ENCODE data around the gene TRMT2A.

TRMT2A gene

DNA sequence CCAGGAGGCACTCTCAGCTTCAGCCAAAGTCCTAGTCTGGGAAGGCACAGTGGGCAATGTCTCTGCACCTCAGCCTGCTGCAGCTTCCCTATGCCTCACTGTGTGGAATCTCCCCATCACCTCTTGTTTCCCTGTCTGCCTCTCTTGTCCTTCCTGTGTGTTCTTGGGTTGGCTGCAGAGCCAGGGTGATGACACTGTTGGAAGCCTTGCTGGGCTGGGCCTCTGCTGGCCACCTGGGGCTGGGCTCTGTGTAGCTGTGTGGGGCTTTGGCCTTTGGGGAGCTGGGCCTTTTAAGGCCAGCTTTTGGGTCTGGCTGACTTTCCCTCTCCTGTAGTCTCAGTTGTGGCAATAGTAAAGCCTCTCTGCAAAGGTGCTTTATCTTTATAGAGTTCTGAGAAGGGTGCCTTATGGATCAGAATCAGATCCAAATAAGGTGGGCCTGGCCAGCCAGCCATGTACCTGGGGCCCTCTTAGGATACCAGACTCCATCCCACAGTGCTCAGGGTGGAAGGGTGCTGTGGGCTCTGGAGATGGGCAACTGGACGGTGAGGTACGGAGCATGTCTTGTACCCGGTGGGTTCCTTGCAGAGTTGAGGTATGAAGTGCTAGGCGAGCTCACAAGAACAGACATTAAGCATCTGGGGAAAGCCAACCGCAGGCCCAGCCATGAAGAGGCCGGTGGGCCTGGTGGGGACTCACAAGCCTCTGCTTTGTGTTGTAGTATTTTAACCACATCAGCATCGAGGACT lies 11.4 kb downstream of the TRMT2A start:
- Histone ChIP-seq H3K4me1 (ENCODE audit: low read length) (no peaks in the 10 kb centered on the region), H3K36me3 (replicated peaks; ENCODE audit: low read depth, low read length) (peaks cover 62% of the 10 kb centered on the region), H2AFZ (ENCODE audit: low read depth, low read length) (no peak overlapping the region), H3K4me2 (ENCODE audit: low read length) (no peak overlapping the region), H3K27ac (ENCODE audit: low read length) (no peak overlapping the region), H3K9me3 (ENCODE audit: insufficient read depth, low read length) (no peaks in the 10 kb centered on the region), H3K79me2 (ENCODE audit: low read length) (no peaks in the 10 kb centered on the region), H3K4me3 (ENCODE audit: low read length) (no peak overlapping the region), H3K27me3 (ENCODE audit: low read depth, low read length) (no peaks in the 10 kb centered on the region), H4K20me1 (ENCODE audit: insufficient read depth, low read length) (peaks cover 5% of the 10 kb centered on the region; the same call in 1 of the 2 replicates), H3K9ac (ENCODE audit: low read length) (no peak overlapping the region)
- TF ChIP-seq EZH2phosphoT487 (IDR thresholded peaks at IDR 0.05; ENCODE audit: low read depth), result no peak
- no peak for TF ChIP-seq CTCF (IDR thresholded peaks at IDR 0.05; ENCODE audit: low read depth, low read length)

GRCh38 chr22:20102203-20102780 lies 14.7 kb downstream of the TRMT2A start:
- Histone ChIP-seq H3K79me2 (ENCODE audit: low read length) (no peaks in the 10 kb centered on the region), H3K27me3 (ENCODE audit: low read depth, low read length) (no peaks in the 10 kb centered on the region), H3K4me1 (ENCODE audit: low read length) (no peaks in the 10 kb centered on the region), H3K9ac (ENCODE audit: low read length) (no peak overlapping the region), H2AFZ (ENCODE audit: low read depth, low read length) (no peak overlapping the region), H3K4me3 (ENCODE audit: low read length) (no peak overlapping the region), H3K9me3 (ENCODE audit: insufficient read depth, low read length) (no peaks in the 10 kb centered on the region), H3K4me2 (ENCODE audit: low read length) (no peak overlapping the region), H4K20me1 (ENCODE audit: insufficient read depth, low read length) (peaks cover 5% of the 10 kb centered on the region; the same call in 1 of the 2 replicates), H3K27ac (ENCODE audit: low read length) (no peak overlapping the region), H3K36me3 (replicated peaks; ENCODE audit: low read depth, low read length) (peaks cover 55% of the 10 kb centered on the region)
- TF ChIP-seq EZH2phosphoT487 (IDR thresholded peaks at IDR 0.05; ENCODE audit: low read depth) (no peak), CTCF (IDR thresholded peaks at IDR 0.05; ENCODE audit: low read depth, low read length) (no peak)

DNA sequence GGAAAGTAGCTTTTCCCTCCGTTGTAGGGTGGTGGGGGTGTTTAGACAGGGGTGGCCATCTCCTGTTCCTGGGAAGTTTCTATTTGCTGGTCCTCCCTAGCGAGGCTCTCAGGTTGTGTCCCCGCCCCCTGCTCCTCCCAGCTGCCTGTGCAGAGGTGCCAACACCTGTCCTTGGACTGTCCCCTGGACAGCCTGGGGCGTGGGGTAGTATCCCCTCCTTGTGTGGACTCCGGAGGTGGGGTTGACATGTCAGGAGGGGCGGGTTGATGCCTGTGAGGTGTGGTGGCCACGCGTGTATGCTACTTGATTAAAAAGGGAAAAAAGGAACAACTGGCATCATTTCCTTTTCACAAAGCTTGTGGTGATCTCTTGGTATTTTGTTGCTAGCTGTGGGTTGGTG lies 15.4 kb downstream of the TRMT2A start:
- Histone ChIP-seq H4K20me1 (ENCODE audit: insufficient read depth, low read length) (peaks cover 5% of the 10 kb centered on the region; the same call in 1 of the 2 replicates), H3K27ac (ENCODE audit: low read length) (no peak overlapping the region), H3K9me3 (ENCODE audit: insufficient read depth, low read length) (no peaks in the 10 kb centered on the region), H3K4me2 (ENCODE audit: low read length) (no peak overlapping the region), H3K9ac (ENCODE audit: low read length) (no peak overlapping the region), H3K79me2 (ENCODE audit: low read length) (no peaks in the 10 kb centered on the region), H3K4me3 (ENCODE audit: low read length) (no peak overlapping the region), H3K4me1 (ENCODE audit: low read length) (no peaks in the 10 kb centered on the region), H2AFZ (ENCODE audit: low read depth, low read length) (no peak overlapping the region), H3K36me3 (replicated peaks; ENCODE audit: low read depth, low read length) (peaks cover 57% of the 10 kb centered on the region), H3K27me3 (ENCODE audit: low read depth, low read length) (no peaks in the 10 kb centered on the region)
- TF ChIP-seq CTCF (IDR thresholded peaks at IDR 0.05; ENCODE audit: low read depth, low read length) (no peak), EZH2phosphoT487 (IDR thresholded peaks at IDR 0.05; ENCODE audit: low read depth) (no peak)

DNA sequence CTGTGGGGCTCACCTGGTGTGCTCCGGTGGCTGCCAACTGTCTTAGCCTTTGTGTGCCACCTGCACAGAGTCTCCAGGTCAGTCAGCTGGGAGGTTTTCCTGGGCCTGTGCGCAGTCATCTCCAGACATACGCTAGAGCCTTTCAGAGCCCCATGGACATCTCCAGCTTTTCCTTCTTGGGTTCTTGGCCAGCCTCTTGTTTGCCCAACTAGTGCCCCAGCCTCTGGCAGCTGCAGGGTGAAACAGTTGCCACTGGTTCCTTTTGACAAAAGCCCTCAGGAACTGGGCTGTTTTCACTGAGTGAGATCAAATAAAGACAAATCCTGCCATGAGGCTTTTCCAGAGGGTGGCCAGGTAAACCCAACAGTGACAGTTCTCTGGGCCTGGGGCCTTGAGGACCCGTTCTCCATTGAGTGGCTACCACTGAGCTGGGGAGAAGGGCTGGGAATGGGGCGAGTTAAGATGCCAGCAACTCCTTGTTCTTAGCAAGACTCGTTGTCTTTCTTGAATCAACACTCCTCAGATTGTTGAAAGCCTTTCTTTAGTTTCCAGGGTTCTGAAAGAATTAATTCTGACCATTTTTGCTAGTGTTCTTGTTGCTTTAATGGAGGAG lies 17.8 kb downstream of the TRMT2A start:
- H3K27me3 ChIP-seq (ENCODE audit: low read depth, low read length), result no peaks in the 10 kb centered on the region
- H3K4me3 ChIP-seq (ENCODE audit: low read length), result no peak overlapping the region
- H3K27ac ChIP-seq (ENCODE audit: low read length), result no peak overlapping the region
- no peaks in the 10 kb centered on the region for H3K4me1 ChIP-seq (ENCODE audit: low read length)
- no peaks in the 10 kb centered on the region for H3K79me2 ChIP-seq (ENCODE audit: low read length)
- no peak for TF ChIP-seq CTCF (IDR thresholded peaks at IDR 0.05; ENCODE audit: low read depth, low read length)
- no peak overlapping the region for H3K4me2 ChIP-seq (ENCODE audit: low read length)
- no peaks in the 10 kb centered on the region for H3K9me3 ChIP-seq (ENCODE audit: insufficient read depth, low read length)
- no peak overlapping the region for H2AFZ ChIP-seq (ENCODE audit: low read depth, low read length)
- no peaks in the 10 kb centered on the region for H4K20me1 ChIP-seq (ENCODE audit: insufficient read depth, low read length)
- peaks cover 64% of the 10 kb centered on the region for H3K36me3 ChIP-seq (replicated peaks; ENCODE audit: low read depth, low read length)
- no peak overlapping the region for H3K9ac ChIP-seq (ENCODE audit: low read length)
